ENCODE data around the gene PABPC1L. TPM values are rescaled to one million over a fixed set of nuclear protein-coding genes. Genes with fewer than 3 reads are reported as not detected.

PABPC1L gene
- total and polyA plus RNA-seq, 2 of the 13 experiments (the other 11 are each of a cell fraction or from before 2014, with no cell fraction given), result 30.8 to 252 TPM

DNA sequence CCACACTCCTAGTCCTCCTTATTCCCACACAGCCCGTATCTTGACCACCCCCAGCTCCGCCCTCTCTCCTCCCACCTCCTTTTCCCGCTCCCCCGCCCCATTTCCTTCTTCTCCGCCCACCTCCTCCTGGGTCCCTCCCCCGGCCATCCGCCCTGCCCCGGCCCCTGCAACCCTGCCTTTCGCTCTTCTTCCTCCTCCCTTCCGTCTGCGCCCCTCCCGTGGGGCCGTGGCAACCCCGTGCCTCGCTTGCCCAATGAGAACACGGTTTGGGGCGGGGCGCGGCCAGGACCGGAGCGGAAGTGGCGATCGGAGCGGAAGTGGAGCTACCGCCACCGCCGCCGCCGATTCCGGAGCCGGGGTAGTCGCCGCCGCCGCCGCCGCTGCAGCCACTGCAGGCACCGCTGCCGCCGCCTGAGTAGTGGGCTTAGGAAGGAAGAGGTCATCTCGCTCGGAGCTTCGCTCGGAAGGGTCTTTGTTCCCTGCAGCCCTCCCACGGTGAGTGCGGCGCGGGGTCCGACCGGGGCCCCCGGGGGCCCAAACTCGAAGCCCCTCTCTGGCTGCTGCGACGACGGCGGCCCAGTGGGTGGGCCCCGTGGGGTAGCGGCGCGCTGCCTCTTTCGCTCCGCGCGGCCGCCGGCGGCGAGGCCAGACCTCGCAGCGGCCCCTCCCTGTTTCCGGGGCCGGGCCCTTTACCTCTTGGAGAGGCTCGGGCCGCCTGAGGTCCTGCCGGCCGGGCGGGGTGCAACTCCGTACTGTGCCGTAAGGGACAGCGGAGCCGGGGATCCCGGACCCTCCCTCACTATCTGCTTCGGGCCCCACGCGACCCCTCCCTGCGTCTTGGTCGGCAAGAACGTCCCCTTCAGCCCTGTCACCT is 24.2 kb upstream of the PABPC1L start, which contains the start of gene YWHAB (continued):
- TF ChIP-seq, protein P1, sequence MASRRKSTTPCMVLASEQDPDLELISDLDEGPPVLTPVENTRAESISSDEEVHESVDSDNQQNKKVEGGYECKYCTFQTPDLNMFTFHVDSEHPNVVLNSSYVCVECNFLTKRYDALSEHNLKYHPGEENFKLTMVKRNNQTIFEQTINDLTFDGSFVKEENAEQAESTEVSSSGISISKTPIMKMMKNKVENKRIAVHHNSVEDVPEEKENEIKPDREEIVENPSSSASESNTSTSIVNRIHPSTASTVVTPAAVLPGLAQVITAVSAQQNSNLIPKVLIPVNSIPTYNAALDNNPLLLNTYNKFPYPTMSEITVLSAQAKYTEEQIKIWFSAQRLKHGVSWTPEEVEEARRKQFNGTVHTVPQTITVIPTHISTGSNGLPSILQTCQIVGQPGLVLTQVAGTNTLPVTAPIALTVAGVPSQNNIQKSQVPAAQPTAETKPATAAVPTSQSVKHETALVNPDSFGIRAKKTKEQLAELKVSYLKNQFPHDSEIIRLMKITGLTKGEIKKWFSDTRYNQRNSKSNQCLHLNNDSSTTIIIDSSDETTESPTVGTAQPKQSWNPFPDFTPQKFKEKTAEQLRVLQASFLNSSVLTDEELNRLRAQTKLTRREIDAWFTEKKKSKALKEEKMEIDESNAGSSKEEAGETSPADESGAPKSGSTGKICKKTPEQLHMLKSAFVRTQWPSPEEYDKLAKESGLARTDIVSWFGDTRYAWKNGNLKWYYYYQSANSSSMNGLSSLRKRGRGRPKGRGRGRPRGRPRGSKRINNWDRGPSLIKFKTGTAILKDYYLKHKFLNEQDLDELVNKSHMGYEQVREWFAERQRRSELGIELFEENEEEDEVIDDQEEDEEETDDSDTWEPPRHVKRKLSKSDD (CRISPR knock-in tag; IDR thresholded peaks at IDR 0.05; ENCODE audit: low read depth), result peak; percentile 69; the same call in 1 of the 2 replicates
- TF ChIP-seq SP4 (CRISPR knock-in tag; IDR thresholded peaks at IDR 0.05) (peak; percentile 96), RFX1 (IDR thresholded peaks at IDR 0.05) (no peak), RNF2 (conservative IDR thresholded peaks at IDR 0.05; ENCODE audit: low read depth) (peak; percentile 88; the same call in 1 of the 2 replicates), HNRNPLL (IDR thresholded peaks at IDR 0.05; ENCODE audit: low read depth, low read length, poor library complexity, severe bottlenecking) (peak; percentile 98), MEIS2 (CRISPR knock-in tag; IDR thresholded peaks at IDR 0.05) (peak; percentile 22; the same call in 1 of the 2 replicates), TCF7 (IDR thresholded peaks at IDR 0.05; ENCODE audit: low read depth) (no peak), SRF (IDR thresholded peaks at IDR 0.05; ENCODE audit: low read depth, low read length) (peak; percentile 38; the same call in 1 of the 2 replicates), MAFG (CRISPR knock-in tag; IDR thresholded peaks at IDR 0.05) (no peak), TGIF2 (CRISPR knock-in tag; IDR thresholded peaks at IDR 0.05) (no peak; the same call in 1 of the 2 replicates), ZSCAN12 (CRISPR knock-in tag; IDR thresholded peaks at IDR 0.05) (peak; percentile 93; the same call in 1 of the 2 replicates), ZNF569 (CRISPR knock-in tag; IDR thresholded peaks at IDR 0.05; ENCODE audit: borderline replicate concordance) (peak; percentile 51; the same call in 1 of the 2 replicates), KMT2B (CRISPR knock-in tag; IDR thresholded peaks at IDR 0.05) (peak; percentile 96), HCFC1 (IDR thresholded peaks at IDR 0.05; ENCODE audit: low read depth, low read length) (peak; percentile 28; the same call in 1 of the 2 replicates)
- TF ChIP-seq, protein P2, sequence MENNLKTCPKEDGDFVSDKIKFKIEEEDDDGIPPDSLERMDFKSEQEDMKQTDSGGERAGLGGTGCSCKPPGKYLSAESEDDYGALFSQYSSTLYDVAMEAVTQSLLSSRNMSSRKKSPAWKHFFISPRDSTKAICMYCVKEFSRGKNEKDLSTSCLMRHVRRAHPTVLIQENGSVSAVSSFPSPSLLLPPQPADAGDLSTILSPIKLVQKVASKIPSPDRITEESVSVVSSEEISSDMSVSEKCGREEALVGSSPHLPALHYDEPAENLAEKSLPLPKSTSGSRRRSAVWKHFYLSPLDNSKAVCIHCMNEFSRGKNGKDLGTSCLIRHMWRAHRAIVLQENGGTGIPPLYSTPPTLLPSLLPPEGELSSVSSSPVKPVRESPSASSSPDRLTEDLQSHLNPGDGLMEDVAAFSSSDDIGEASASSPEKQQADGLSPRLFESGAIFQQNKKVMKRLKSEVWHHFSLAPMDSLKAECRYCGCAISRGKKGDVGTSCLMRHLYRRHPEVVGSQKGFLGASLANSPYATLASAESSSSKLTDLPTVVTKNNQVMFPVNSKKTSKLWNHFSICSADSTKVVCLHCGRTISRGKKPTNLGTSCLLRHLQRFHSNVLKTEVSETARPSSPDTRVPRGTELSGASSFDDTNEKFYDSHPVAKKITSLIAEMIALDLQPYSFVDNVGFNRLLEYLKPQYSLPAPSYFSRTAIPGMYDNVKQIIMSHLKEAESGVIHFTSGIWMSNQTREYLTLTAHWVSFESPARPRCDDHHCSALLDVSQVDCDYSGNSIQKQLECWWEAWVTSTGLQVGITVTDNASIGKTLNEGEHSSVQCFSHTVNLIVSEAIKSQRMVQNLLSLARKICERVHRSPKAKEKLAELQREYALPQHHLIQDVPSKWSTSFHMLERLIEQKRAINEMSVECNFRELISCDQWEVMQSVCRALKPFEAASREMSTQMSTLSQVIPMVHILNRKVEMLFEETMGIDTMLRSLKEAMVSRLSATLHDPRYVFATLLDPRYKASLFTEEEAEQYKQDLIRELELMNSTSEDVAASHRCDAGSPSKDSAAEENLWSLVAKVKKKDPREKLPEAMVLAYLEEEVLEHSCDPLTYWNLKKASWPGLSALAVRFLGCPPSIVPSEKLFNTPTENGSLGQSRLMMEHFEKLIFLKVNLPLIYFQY (CRISPR knock-in tag; IDR thresholded peaks at IDR 0.05; ENCODE audit: borderline replicate concordance), result no peak
- TF ChIP-seq, protein P3, sequence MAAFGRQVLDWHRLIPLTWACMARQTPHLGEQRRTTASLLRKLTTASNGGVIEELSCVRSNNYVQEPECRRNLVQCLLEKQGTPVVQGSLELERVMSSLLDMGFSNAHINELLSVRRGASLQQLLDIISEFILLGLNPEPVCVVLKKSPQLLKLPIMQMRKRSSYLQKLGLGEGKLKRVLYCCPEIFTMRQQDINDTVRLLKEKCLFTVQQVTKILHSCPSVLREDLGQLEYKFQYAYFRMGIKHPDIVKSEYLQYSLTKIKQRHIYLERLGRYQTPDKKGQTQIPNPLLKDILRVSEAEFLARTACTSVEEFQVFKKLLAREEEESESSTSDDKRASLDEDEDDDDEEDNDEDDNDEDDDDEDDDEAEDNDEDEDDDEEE (CRISPR knock-in tag; IDR thresholded peaks at IDR 0.05), result no peak; the same call in 1 of the 2 replicates
- TF ChIP-seq, protein P4, sequence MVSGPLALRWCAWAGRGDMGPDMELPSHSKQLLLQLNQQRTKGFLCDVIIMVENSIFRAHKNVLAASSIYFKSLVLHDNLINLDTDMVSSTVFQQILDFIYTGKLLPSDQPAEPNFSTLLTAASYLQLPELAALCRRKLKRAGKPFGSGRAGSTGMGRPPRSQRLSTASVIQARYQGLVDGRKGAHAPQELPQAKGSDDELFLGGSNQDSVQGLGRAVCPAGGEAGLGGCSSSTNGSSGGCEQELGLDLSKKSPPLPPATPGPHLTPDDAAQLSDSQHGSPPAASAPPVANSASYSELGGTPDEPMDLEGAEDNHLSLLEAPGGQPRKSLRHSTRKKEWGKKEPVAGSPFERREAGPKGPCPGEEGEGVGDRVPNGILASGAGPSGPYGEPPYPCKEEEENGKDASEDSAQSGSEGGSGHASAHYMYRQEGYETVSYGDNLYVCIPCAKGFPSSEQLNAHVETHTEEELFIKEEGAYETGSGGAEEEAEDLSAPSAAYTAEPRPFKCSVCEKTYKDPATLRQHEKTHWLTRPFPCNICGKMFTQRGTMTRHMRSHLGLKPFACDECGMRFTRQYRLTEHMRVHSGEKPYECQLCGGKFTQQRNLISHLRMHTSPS (CRISPR knock-in tag; IDR thresholded peaks at IDR 0.05; ENCODE audit: low read depth), result 0 out of 2 replicates have a peak, but pooled peaks have one; percentile 9
- TF ChIP-seq, protein P5, sequence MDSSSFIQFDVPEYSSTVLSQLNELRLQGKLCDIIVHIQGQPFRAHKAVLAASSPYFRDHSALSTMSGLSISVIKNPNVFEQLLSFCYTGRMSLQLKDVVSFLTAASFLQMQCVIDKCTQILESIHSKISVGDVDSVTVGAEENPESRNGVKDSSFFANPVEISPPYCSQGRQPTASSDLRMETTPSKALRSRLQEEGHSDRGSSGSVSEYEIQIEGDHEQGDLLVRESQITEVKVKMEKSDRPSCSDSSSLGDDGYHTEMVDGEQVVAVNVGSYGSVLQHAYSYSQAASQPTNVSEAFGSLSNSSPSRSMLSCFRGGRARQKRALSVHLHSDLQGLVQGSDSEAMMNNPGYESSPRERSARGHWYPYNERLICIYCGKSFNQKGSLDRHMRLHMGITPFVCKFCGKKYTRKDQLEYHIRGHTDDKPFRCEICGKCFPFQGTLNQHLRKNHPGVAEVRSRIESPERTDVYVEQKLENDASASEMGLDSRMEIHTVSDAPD (CRISPR knock-in tag; IDR thresholded peaks at IDR 0.05), result no peak

All from HepG2 (cell line).